Loucy (cell line): ENCODE results near the gene SCRG1.

Source experiments
- H2AFZ ChIP-seq: fragments of 200-600 bp; sonication (generic); 2 replicates; pipeline ENCODE4 v1.6.0; 2016; ENCODE audit warnings: antibody characterized with exemption, mild to moderate bottlenecking, low read length, moderate library complexity
- H3F3A ChIP-seq: fragments of 200-600 bp; 2 replicates; pipeline ENCODE4 v1.6.0; 2016; ENCODE audit warnings: antibody characterized with exemption, low read depth, mild to moderate bottlenecking
- H3K27me3 ChIP-seq: fragments of 200-600 bp; sonication (generic); 2 replicates; pipeline ENCODE4 v1.6.1; 2014; ENCODE audit warnings: low read length, mild to moderate bottlenecking; ENCODE audit not compliant: insufficient read depth, poor library complexity, severe bottlenecking
- H3K36me3 ChIP-seq: fragments of 200-600 bp; sonication (generic); 2 replicates; pipeline ENCODE4 v1.6.1; 2016; ENCODE audit warnings: low read length; ENCODE audit not compliant: insufficient read depth
- H3K4me1 ChIP-seq: fragments of 200-600 bp; sonication (generic); 2 replicates; pipeline ENCODE4 v1.5.1; 2014; ENCODE audit warnings: low read length, mild to moderate bottlenecking; ENCODE audit not compliant: insufficient read depth, poor library complexity, severe bottlenecking
- H3K4me2 ChIP-seq: fragments of 200-600 bp; sonication (generic); 2 replicates; pipeline ENCODE4 v1.6.0; 2014; ENCODE audit warnings: antibody characterized with exemption, low read length, low read depth, mild to moderate bottlenecking; ENCODE audit not compliant: poor library complexity, severe bottlenecking
- H3K4me3 ChIP-seq: fragments of 200-600 bp; sonication (generic); 2 replicates; pipeline ENCODE4 v1.5.1; 2014; ENCODE audit warnings: low read length, mild to moderate bottlenecking, mixed read lengths; ENCODE audit not compliant: poor library complexity, severe bottlenecking
- H3K79me2 ChIP-seq: fragments of 200-600 bp; sonication (generic); 2 replicates; pipeline ENCODE4 v1.6.1; 2014; ENCODE audit warnings: low read length; ENCODE audit not compliant: insufficient read depth
- H3K9ac ChIP-seq: fragments of 200-600 bp; sonication (generic); 2 replicates; pipeline ENCODE4 v1.6.0; 2014; ENCODE audit warnings: mild to moderate bottlenecking, low read depth, low read length, moderate library complexity; ENCODE audit not compliant: poor library complexity, severe bottlenecking
- H3K9me2 ChIP-seq: fragments of 200-600 bp; sonication (generic); replicated peaks from 2 replicates; pipeline ENCODE4 v1.6.1; 2016; ENCODE audit warnings: low read depth, low read length, mixed read lengths
- H3K9me3 ChIP-seq: fragments of 200-600 bp; sonication (generic); 2 replicates; pipeline ENCODE4 v1.6.1; 2014; ENCODE audit warnings: mild to moderate bottlenecking, antibody characterized with exemption, low read length, low read depth; ENCODE audit not compliant: insufficient read depth
- H4K20me1 ChIP-seq: fragments of 200-600 bp; sonication (generic); 2 replicates; pipeline ENCODE4 v1.6.0; 2014; ENCODE audit warnings: antibody characterized with exemption, low read length, mild to moderate bottlenecking; ENCODE audit not compliant: insufficient read depth, poor library complexity, severe bottlenecking
- CTCF ChIP-seq: fragments of 200-600 bp; sonication (generic); conservative IDR thresholded peaks from 2 replicates; pipeline ENCODE4 v1.5.1; 2014; ENCODE audit warnings: mild to moderate bottlenecking, antibody characterized with exemption, low read length
- EZH2phosphoT487 ChIP-seq: fragments of 200-600 bp; IDR thresholded peaks from 2 replicates; pipeline ENCODE4 v1.6.1; 2018; ENCODE audit warnings: antibody characterized with exemption, mild to moderate bottlenecking, moderate library complexity, borderline replicate concordance

Gene SCRG1

GRCh38 chr4:173357939-173358338 is 41.0 kb downstream of the SCRG1 start:
- no peaks in the 10 kb centered on the region for H4K20me1 ChIP-seq
- no peak overlapping the region for H2AFZ ChIP-seq
- peaks cover 7% of the 10 kb centered on the region for H3K4me1 ChIP-seq
- no peak overlapping the region for H3K9ac ChIP-seq
- no peak for TF ChIP-seq EZH2phosphoT487
- TF ChIP-seq CTCF = 0 out of 2 replicates have a peak, but pooled peaks have one; percentile 10
- no peaks in the 10 kb centered on the region for H3K36me3 ChIP-seq
- H3K9me2 ChIP-seq = no peaks in the 10 kb centered on the region
- H3K4me3 ChIP-seq = no peak overlapping the region
- no peaks in the 10 kb centered on the region for H3K27me3 ChIP-seq
- no peak overlapping the region for H3K4me2 ChIP-seq
- no peaks in the 10 kb centered on the region for H3K9me3 ChIP-seq
- no peaks in the 10 kb centered on the region for H3F3A ChIP-seq
- H3K79me2 ChIP-seq = no peaks in the 10 kb centered on the region

- H3K27me3 ChIP-seq = no peaks in the 10 kb centered on the region
- H2AFZ ChIP-seq = no peak overlapping the region
- no peaks in the 10 kb centered on the region for H3K9me2 ChIP-seq
- no peaks in the 10 kb centered on the region for H3F3A ChIP-seq
- no peak overlapping the region for H3K4me2 ChIP-seq
- no peak overlapping the region for H3K4me3 ChIP-seq
- H3K9ac ChIP-seq = no peak overlapping the region
- H3K79me2 ChIP-seq = peaks cover 7% of the 10 kb centered on the region; the same call in 1 of the 2 replicates
- no peaks in the 10 kb centered on the region for H4K20me1 ChIP-seq
- no peaks in the 10 kb centered on the region for H3K36me3 ChIP-seq
- no peaks in the 10 kb centered on the region for H3K4me1 ChIP-seq
- no peak for TF ChIP-seq CTCF
- TF ChIP-seq EZH2phosphoT487 = no peak
- no peaks in the 10 kb centered on the region; the same call in 1 of the 2 replicates for H3K9me3 ChIP-seq
Measured at GRCh38 chr4:173347467-173347866, 51.4 kb downstream of the SCRG1 start.

GRCh38 chr4:173346074-173346473 is 52.8 kb downstream of the SCRG1 start:
- Histone ChIP-seq H3K4me1 (peaks cover 3% of the 10 kb centered on the region), H3K9ac (no peak overlapping the region), H3K9me2 (no peaks in the 10 kb centered on the region), H3K4me3 (no peak overlapping the region), H4K20me1 (no peaks in the 10 kb centered on the region), H3K79me2 (peaks cover 7% of the 10 kb centered on the region; the same call in 1 of the 2 replicates), H3K9me3 (no peaks in the 10 kb centered on the region; the same call in 1 of the 2 replicates), H3K27me3 (no peaks in the 10 kb centered on the region), H3K36me3 (no peaks in the 10 kb centered on the region), H2AFZ (no peak overlapping the region), H3K4me2 (no peak overlapping the region), H3F3A (no peaks in the 10 kb centered on the region)
- TF ChIP-seq CTCF (no peak), EZH2phosphoT487 (no peak)
